HL-60 (cell line): ENCODE data around the gene INSC.
A peak's percentile ranks its signal among the peaks of the same experiment; 100 is the strongest.

ENCODE experiments used
- CTCF ChIP-seq: IDR thresholded peaks from one replicate; pipeline ENCODE4 v1.5.1; 2011; ENCODE audit warnings: low read length, control low read depth, inconsistent platforms; ENCODE audit not compliant: insufficient read depth
- GABPA ChIP-seq: IDR thresholded peaks from 2 replicates; pipeline ENCODE4 v1.6.1; 2012; ENCODE audit warnings: low read depth
- POLR2AphosphoS5 ChIP-seq: IDR thresholded peaks from 2 replicates; pipeline ENCODE4 v1.6.1; 2012; ENCODE audit warnings: low read depth
- REST ChIP-seq: IDR thresholded peaks from 2 replicates; pipeline ENCODE4 v1.6.1; 2012; ENCODE audit warnings: low read depth; ENCODE audit not compliant: insufficient replicate concordance
- SPI1 ChIP-seq: IDR thresholded peaks from 2 replicates; pipeline ENCODE4 v1.6.1; 2012; ENCODE audit warnings: low read depth, mild to moderate bottlenecking, borderline replicate concordance

- TF ChIP-seq CTCF (peak; percentile 45), POLR2AphosphoS5 (no peak), REST (no peak), GABPA (no peak), SPI1 (no peak)
Observed at GRCh38 chr11:15159085-15159484, 44.4 kb downstream of the INSC start.
